ENCODE data around the gene SIDT2.

DNA sequence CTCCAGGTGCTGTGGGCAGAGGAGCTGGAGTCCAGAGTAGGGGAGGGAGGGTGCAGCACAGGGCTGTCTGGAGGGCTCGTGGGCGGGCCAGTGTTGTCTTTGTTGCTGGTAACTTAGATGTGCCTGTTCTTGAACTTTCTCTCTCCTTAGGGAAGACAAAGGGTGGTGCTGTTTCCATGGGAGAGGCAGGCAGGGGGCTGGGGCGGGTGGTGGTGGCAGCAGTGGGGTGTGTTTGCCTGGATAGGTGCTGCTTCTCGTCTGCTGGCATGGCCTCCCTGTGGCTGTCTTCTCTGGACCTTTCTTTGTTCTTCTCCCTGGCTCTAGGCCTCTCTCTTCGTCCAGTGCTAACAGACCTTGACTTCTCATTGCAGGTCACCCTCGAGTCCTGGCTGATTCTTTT lies 8.5 kb downstream of the SIDT2 start:
- TF ChIP-seq, protein P1, sequence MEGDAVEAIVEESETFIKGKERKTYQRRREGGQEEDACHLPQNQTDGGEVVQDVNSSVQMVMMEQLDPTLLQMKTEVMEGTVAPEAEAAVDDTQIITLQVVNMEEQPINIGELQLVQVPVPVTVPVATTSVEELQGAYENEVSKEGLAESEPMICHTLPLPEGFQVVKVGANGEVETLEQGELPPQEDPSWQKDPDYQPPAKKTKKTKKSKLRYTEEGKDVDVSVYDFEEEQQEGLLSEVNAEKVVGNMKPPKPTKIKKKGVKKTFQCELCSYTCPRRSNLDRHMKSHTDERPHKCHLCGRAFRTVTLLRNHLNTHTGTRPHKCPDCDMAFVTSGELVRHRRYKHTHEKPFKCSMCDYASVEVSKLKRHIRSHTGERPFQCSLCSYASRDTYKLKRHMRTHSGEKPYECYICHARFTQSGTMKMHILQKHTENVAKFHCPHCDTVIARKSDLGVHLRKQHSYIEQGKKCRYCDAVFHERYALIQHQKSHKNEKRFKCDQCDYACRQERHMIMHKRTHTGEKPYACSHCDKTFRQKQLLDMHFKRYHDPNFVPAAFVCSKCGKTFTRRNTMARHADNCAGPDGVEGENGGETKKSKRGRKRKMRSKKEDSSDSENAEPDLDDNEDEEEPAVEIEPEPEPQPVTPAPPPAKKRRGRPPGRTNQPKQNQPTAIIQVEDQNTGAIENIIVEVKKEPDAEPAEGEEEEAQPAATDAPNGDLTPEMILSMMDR (IDR thresholded peaks at IDR 0.05), result no peak
- TF ChIP-seq ZFX (IDR thresholded peaks at IDR 0.05; ENCODE audit: borderline replicate concordance), result no peak
